ENCODE data around the gene ZNF497.

GRCh38 chr19:58398545-58398944, 36.0 kb upstream of the ZNF497 start:
- no peak for TF ChIP-seq CTCF (conservative IDR thresholded peaks at IDR 0.05 in 1 of 2, IDR thresholded peaks at IDR 0.05 in 1 of 2; ENCODE audit: low read depth in 1 of 2, low read length in 2 of 2)
- no peak for TF ChIP-seq EZH2 (IDR thresholded peaks at IDR 0.05; ENCODE audit: low read length, missing control alignments)

Measured in fibroblast of lung (primary cell).